Upper lobe of left lung (tissue), 4 donors: Measurements from ENCODE around the gene DYRK3.

ENCODE experiments used
- CTCF ChIP-seq, 6 experiments: fragments of 450-650 bp in 4 of 6; fragments of 200-600 bp in 2 of 6; sonication (generic) in 2 of 6; IDR thresholded peaks; one replicate each; pipeline ENCODE4 v1.5.1; 2016 to 2019; ENCODE audit warnings: antibody characterized with exemption in 6 of 6
- EP300 ChIP-seq, 4 donors: sonication (generic); formaldehyde crosslinking; IDR thresholded peaks; one replicate each; pipeline ENCODE4 v1.5.1; 2017; ENCODE audit warnings: antibody characterized with exemption in 4 of 4, control low read depth in 2 of 4
- POLR2A ChIP-seq, 4 donors: fragments of 450-650 bp; IDR thresholded peaks; one replicate each; pipeline ENCODE4 v1.5.1; 2016 to 2017; ENCODE audit warnings: antibody characterized with exemption in 4 of 4, mild to moderate bottlenecking in 2 of 4
- POLR2AphosphoS5 ChIP-seq, 2 donors: sonication (generic); formaldehyde crosslinking; IDR thresholded peaks; one replicate each; pipeline ENCODE4 v1.5.1; 2017; ENCODE audit warnings: antibody characterized with exemption in 2 of 2

- TF ChIP-seq POLR2AphosphoS5 (IDR thresholded peaks at IDR 0.05) (no peak), EP300 (IDR thresholded peaks at IDR 0.05) (no peak), CTCF (IDR thresholded peaks at IDR 0.05) (no peak), POLR2A (IDR thresholded peaks at IDR 0.05) (no peak)
These were observed 21.6 kb downstream of the DYRK3 start for GRCh38 chr1:206656936-206657335.
